Activated naive CD4-positive, alpha-beta T cell treated with Interleukin-2 at 50 U/mL for 16 hours (primary cell): ENCODE measurements around the gene INSIG2.

Experiments used
- DNase-seq: peaks from one replicate; pipeline ENCODE4 v3.0.0-alpha.2; 2020

Gene INSIG2

DNA sequence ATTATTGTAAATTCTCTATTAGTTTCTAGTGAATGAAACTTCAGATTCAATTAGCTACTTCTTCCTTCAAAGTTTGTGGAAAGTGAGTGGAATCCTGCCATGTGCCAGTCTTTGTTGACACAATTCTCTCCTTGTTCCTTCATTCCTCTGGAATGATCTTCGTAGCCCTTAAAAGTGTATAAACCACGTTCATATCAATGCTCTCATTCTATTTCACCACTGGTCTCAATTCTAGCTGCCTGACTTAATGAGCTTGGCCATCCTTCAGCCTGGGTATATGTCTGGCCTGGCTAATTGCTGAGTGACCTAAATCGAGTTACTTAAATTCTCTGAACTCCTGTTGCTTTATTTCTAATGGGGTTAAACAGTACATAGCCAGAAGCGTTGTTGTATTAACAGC is 43.5 kb downstream of the INSIG2 start:
- no peak for DNase-seq

DNA sequence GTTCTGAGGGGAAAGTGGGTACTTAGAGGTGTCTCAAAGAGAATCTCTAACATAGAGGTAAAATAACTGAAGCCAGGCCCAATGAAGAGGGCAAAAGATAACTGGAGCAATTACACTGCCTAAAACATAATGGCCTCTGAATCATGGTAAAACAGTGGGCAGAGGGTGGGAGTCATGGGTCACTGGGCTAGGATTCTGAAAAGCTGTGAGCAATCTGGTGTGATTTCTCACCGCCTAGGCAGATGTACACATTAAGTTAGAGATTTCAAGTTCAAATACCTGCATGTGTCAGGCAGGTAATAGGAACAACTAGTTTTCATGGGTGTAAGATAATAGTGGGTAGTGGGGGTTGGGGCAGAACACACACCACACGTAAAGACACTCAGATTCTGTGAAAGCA is 45.6 kb downstream of the INSIG2 start:
- no peak for DNase-seq

DNA sequence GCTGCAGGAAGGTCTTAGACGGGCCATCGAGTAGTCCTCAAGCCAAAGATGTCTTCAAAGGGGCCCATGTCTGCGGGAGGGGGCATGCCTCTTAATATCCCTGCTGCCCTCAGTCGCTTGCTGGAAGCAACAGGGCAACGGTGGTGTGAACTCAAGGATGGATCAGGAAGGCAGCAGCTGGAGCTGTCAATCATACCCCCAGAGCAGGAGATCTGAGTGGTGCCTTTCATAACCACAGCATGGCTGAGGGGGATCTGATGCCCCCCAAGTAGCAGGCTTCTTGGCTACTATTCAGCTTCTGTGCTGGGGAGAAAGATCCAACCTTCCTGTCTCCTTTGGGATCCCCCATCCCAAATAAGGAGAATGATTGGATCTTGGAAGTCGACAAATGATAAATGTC is 46.4 kb downstream of the INSIG2 start:
- no peak for DNase-seq

DNA sequence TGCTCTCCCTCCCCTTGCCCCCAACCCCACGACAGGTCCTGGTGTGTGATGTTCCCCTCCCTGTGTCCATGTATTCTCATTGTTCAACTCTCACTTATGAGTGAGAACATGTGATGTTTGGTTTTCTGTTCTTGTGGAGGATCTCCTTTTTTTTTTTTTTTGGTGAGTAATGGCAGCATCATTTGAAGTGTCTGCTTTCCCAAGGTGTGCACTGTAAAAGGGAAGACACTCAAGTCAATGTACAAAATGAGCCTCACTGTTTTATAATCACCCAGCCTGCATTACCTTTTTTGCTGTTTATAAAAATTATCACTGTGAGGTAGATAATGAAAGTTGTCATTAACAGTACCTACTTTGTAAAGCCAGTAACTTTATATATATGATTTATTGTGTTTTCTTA is 56.9 kb downstream of the INSIG2 start:
- DNase-seq: no peak

DNA sequence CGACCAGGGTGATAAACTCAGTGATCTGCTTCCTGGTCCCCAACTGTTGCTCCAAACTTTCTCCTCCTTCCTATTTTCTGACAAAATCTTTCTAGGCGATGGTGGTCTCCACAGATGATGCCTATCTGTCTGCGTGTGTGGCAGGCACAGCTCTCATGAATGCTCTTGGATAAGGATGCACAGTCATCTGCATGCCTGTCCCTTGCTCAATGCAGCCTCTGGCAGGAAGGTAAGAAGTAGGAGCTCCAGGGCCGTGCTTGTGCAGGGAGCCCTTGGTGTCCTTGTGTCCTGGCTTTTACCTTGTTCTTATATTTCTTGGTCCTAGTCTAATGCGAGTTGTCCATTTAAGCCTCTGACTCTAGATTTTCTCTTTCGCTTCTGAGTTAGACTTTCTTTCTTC is 57.5 kb downstream of the INSIG2 start:
- no peak for DNase-seq

DNA sequence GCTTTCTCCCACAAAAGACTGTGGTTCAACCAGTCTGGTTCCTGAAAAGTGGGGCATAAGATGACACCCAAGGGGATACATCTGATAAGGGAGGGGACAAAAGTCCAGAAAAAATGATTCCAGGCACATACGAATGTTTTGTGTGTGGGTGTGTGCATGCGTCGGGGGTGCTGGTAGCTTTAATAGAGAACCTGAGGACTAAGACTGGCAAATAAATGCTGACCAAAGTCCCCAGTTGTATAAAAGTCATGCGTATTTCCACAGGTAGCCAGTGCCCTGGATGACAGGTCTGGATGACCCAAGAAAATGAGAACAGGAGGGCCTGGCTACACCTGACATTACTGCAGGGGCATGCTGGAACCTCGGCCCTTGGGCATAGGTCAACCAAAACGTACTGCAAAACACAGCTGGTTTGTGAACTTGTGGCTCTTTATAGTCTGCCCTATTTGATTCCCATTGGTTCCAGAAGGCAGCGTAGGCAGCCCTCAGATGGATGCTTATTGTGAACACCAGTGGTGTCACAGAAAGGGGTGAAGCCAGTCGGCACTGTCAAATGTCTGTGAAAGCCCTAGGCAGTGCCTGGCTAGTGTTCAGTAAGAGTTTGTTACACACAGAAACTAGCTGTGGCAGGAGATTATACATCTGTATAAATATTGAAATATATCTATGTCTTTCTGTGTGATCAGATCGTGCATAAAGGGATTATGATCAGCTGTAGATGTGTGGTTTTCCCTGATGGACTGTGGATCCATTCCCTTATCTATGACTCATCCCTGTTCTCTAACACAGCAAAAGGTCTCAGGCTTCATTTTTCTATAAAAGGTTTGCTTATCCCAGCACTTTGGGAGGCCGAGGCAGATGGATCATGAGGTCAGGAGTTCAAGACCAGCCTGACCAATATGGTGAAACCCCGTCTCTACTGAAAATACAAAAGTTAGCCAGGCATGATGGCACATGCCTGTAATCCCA is 58.3 kb downstream of the INSIG2 start:
- no peak for DNase-seq

DNA sequence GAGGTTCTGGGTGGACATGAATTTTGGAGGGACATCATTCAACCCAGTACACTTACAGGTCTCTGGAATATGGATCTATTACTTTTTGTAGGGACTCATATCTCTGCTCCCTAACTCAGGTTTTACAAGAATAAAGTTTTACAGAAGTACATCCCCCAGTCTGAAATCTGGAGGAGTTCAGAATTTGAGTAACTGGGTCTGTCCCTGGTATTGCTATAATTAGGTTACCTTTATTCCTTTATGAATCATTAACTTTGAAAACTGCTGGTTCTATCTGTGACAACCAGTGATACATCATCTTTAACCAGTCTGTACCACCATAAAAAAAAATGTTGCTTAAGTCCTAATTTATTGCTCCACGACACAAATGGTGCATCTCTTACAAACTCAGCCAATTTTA is 59.9 kb downstream of the INSIG2 start:
- no peak for DNase-seq

DNA sequence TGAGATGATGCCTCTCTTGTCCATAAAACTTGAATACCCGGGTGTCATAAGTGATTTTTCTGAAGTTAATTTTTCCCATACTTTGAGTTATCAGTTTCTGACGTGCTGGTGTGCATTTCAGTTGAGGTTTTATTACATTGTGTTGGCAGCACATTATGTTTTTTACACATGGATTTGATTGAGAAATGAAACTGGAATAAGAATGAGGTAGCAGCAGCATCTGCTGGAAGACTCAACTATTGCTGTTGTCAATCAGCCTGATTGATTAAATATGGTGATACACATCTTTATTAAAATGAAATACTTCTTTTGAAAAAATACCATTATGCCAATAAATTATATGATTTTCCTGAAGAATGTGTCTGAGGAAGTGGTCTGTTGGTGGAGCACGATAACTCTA is 60.5 kb downstream of the INSIG2 start:
- DNase-seq: no peak

DNA sequence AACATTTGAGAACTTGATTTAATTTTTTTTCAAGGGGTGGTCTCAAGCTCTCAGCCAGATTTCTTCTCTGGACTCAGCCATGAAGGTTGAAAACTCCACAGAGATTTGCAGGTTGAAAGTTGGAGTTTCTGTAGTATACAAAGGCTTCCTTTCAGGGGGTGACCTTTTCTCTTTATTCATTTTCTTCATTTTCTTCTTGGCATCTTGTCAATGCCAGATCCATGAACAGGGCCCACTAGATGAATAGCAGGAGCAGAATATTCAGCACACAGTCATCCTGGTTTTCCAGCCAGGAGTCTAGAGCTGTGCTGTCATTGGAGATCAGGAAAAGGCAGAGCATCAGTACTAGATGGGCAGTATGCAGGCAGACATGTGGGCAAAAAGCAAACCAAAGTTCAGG is 62.0 kb downstream of the INSIG2 start:
- DNase-seq: no peak

DNA sequence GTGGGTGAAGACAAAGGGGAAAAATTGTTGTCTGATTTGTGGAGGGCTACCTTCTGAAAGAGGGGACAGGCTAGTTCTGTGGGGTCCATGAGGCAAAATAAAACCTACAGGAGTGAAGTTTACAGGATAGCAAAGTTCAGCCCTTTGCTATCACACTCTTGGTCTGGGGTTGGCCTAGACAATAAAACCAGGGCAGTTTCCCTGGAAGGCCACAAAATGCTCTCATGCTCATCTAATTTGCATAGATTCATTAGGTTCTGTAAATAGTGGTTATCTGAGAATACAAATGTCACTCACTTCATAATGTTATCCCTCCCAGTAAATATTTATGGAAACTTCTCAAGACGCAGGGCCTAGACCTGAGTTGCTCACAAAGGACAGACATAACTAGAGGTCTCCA is 63.6 kb downstream of the INSIG2 start:
- no peak for DNase-seq

DNA sequence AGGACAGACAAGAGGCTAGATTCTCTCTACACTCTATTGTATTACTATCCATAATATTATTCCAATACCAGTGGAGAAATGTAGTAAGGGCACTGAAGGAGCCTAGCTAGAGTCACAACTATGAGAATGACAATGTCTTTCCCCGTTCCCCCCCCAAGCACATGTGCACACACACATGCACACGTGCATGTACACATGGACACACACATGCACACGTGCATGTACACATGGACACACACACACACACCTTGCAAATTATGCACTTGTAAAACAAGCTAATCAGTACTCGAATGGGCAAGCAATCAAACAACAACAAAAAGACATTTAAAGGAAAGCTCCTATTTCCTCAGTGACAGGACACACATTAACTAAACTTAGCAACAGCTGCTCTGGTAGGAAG is 65.2 kb downstream of the INSIG2 start:
- no peak for DNase-seq

DNA sequence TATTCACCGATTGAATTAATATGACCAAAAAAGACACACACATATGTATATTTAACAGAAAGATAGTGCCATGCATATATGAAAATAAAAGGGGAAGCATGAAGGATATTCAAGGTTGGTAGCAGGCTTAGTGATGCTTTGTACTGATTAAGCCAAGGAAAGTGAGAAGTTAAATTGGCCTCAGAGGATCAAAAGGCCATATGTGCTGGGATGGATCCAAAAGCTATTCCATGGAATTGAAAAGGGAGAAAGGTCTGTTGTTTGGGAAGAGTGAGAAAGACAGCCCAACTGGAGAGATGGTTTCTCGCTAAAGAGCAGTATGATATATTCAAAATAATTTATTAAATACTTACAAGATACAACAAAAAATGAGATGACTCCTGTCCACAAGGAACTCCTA is 65.9 kb downstream of the INSIG2 start:
- DNase-seq: no peak
